SK-N-SH treated with all-trans-retinoic acid at 6 μM for 48 hours (cell line): Measurements from ENCODE around the gene RAB38.

Experiments
- ARNTL ChIP-seq: fragments of 450-650 bp; formaldehyde crosslinking; IDR thresholded peaks from 2 replicates; pipeline ENCODE4 v1.5.0; 2020; ENCODE audit warnings: low read depth, mild to moderate bottlenecking, moderate library complexity, borderline replicate concordance
- BACH2 ChIP-seq: fragments of 250-450 bp; sonication (Bioruptor Pico); IDR thresholded peaks from 2 replicates; pipeline ENCODE4 v1.9.0; 2021; ENCODE audit warnings: mild to moderate bottlenecking, borderline replicate concordance
- CREB5 ChIP-seq: fragments of 250-450 bp; sonication (Bioruptor Pico); IDR thresholded peaks from 2 replicates; pipeline ENCODE4 v1.5.1; 2020; ENCODE audit warnings: low read depth, mild to moderate bottlenecking, moderate library complexity
- ESRRG ChIP-seq: fragments of 250-450 bp; sonication (Bioruptor Pico); IDR thresholded peaks from 2 replicates; pipeline ENCODE4 v1.6.1; 2021; ENCODE audit warnings: mild to moderate bottlenecking
- GLIS3 ChIP-seq: fragments of 250-450 bp; sonication (Bioruptor Pico); IDR thresholded peaks from 2 replicates; pipeline ENCODE4 v1.5.0; 2020; ENCODE audit warnings: mild to moderate bottlenecking, moderate library complexity
- PATZ1 ChIP-seq: fragments of 250-450 bp; sonication (Bioruptor Pico); IDR thresholded peaks from 2 replicates; pipeline ENCODE4 v1.8.0; 2020; ENCODE audit warnings: mild to moderate bottlenecking, moderate library complexity, borderline replicate concordance
- POU6F1 ChIP-seq: fragments of 250-450 bp; sonication (Bioruptor Pico); IDR thresholded peaks from 2 replicates; pipeline ENCODE4 v1.8.0; 2021; ENCODE audit warnings: low read depth, mild to moderate bottlenecking, moderate library complexity, borderline replicate concordance
- PPARA ChIP-seq: fragments of 250-450 bp; sonication (Bioruptor Pico); IDR thresholded peaks from 2 replicates; pipeline ENCODE4 v1.5.0; 2020; ENCODE audit warnings: mild to moderate bottlenecking, borderline replicate concordance
- RARB ChIP-seq: fragments of 250-450 bp; sonication (Bioruptor Pico); IDR thresholded peaks from 2 replicates; pipeline ENCODE4 v1.8.0; 2021; ENCODE audit warnings: mild to moderate bottlenecking, moderate library complexity
- SNAI2 ChIP-seq: fragments of 250-450 bp; sonication (Bioruptor Pico); IDR thresholded peaks from 2 replicates; pipeline ENCODE4 v1.5.0; 2020; ENCODE audit warnings: mild to moderate bottlenecking, moderate library complexity
- TSHZ2 ChIP-seq: fragments of 250-450 bp; sonication (Bioruptor Pico); IDR thresholded peaks from 2 replicates; pipeline ENCODE4 v1.5.0; 2020; ENCODE audit warnings: mild to moderate bottlenecking, moderate library complexity
- ZFP3 ChIP-seq: fragments of 250-450 bp; sonication (Bioruptor Pico); IDR thresholded peaks from 2 replicates; pipeline ENCODE4 v1.5.0; 2020; ENCODE audit warnings: mild to moderate bottlenecking, moderate library complexity
- ZNF565 ChIP-seq: fragments of 450-650 bp; formaldehyde crosslinking; conservative IDR thresholded peaks from 2 replicates; pipeline ENCODE4 v1.5.0; 2020; ENCODE audit warnings: low read depth, mild to moderate bottlenecking, moderate library complexity
- ZNF70 ChIP-seq: fragments of 450-650 bp; formaldehyde crosslinking; IDR thresholded peaks from 2 replicates; pipeline ENCODE4 v1.5.0; 2020; ENCODE audit warnings: mild to moderate bottlenecking, moderate library complexity

GRCh38 chr11:88183233-88183632 is 8.0 kb upstream of the RAB38 start:
- TF ChIP-seq TSHZ2: no peak
- TF ChIP-seq POU6F1 (CRISPR knock-in tag): no peak
- no peak for TF ChIP-seq RARB (CRISPR knock-in tag)
- TF ChIP-seq ZNF565 (CRISPR knock-in tag): no peak
- no peak for TF ChIP-seq PPARA
- no peak for TF ChIP-seq BACH2 (CRISPR knock-in tag)
- TF ChIP-seq GLIS3 (CRISPR knock-in tag): no peak
- TF ChIP-seq CREB5 (CRISPR knock-in tag): no peak
- TF ChIP-seq ZFP3 (CRISPR knock-in tag): no peak
- no peak for TF ChIP-seq PATZ1 (CRISPR knock-in tag)
- TF ChIP-seq ARNTL (CRISPR knock-in tag): no peak
- no peak for TF ChIP-seq SNAI2
- TF ChIP-seq ESRRG (CRISPR knock-in tag): no peak
- no peak for TF ChIP-seq ZNF70
